Measurements from ENCODE around the gene NIPAL1.

Gene NIPAL1

DNA sequence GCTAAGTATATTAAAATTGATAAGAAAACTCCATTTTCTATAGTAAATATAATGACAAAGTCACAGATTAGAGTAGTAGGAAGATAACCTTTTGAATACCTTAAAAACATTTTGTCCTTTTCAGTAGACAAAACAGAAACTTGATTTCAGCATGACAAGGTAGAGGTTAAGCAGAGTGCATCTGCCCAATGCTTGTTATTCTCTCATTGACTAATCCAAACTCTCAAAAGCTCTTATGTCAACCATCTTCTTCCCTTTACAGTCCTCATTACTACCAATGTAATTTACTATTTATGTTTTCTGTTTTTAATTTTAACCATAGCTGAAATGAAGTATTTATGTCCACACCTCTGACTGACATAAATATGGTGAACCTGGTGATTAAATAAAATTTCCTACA lies 11.1 kb downstream of the NIPAL1 start:
- no peak for DNase-seq (ENCODE audit: low spot score)

GRCh38 chr4:48028696-48029095 lies 12.1 kb downstream of the NIPAL1 start:
- no peak for DNase-seq (ENCODE audit: low spot score)

- no peak for DNase-seq (ENCODE audit: low spot score)
These were observed 13.9 kb downstream of the NIPAL1 start for GRCh38 chr4:48030470-48030869.

- no peak for DNase-seq (ENCODE audit: low spot score)
These were observed 15.4 kb downstream of the NIPAL1 start for GRCh38 chr4:48031802-48032525.

DNA sequence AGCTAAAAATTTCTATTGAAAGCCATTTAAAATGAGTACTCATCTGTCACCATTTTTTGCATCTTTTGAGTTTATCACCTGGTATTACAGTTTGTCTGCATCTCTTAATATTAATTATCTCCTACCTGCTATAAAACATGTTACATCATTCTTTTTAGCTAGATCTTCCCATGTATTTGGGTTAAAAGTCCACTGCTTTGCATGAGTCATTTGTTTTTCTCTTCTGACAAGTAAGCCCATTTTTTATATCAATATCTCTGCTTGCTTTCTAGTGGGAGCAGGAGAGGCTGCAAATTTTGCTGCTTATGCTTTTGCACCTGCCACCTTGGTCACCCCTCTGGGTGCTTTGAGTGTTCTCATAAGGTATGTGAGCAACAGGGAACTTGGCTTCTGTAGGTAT lies 16.1 kb downstream of the NIPAL1 start:
- DNase-seq (ENCODE audit: low spot score), result no peak

- DNase-seq (ENCODE audit: low spot score), result no peak
These were observed 16.8 kb downstream of the NIPAL1 start for GRCh38 chr4:48033412-48033811.

DNA sequence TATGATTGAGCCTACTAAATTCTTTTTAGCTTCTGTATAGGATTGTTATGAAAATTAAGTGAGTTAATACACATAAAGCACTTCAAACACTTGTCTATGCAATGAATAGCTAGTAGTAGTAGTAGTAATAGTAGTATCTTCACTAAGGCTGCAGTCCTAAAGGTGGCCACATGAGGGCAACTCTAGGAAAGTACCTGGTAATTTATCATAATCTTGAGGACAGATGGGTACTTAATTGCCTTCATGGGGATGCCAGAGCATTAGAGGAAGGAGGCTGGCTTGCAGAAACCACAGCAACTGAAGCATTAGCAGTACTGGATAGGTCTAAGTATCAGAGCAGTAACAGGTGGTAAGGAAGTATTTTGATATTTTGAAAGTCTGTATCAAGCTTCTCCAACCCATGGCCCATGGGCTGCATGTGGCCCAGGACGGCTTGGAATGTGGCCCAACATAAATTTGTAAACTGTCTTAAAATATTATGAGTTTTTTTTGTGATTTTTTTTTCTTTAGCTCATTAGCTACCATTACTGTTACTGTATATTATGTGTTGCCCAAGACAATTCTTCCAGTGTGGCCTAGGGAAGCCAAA lies 17.3 kb downstream of the NIPAL1 start:
- no peak for DNase-seq (ENCODE audit: low spot score)

GRCh38 chr4:48035952-48036351 lies 19.4 kb downstream of the NIPAL1 start:
- DNase-seq (ENCODE audit: low spot score), result no peak

DNA sequence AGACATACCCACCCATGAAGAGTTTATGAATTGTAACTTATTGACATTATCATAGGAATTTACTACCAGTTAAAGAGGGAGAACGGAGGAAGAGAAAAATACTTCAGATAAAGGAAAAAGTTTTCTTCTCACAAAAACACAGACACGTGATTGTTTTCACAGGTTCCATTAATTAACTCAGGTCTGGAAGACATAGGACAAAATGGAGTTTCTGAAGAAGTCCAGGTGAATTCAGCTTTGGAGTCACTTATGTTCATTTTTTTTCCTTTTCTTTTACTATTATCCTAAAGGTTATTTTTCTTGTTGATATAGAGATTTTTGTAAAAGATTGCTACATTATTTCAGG lies 20.5 kb downstream of the NIPAL1 start:
- no peak for DNase-seq (ENCODE audit: low spot score)

- no peak for DNase-seq (ENCODE audit: low spot score)
These were observed 22.1 kb downstream of the NIPAL1 start for GRCh38 chr4:48038666-48039065.

DNA sequence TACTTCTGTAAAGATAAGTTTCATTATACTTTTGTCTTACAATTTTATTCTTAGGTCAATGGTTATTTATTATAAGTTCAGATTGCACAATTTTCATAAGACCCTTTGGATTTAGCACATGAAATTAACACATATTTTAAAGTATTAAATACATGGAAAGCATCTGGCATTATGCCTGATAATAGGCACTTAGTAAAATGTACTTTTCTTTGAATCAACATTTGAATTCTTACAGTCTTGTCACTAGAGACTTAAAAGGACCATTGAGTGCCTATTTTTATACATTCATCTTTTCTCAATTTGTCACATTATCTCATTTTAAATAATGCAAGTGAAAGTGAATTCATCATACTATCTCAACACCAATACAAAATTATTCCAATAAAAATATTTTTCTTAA lies 23.0 kb downstream of the NIPAL1 start:
- no peak for DNase-seq (ENCODE audit: low spot score)

DNA sequence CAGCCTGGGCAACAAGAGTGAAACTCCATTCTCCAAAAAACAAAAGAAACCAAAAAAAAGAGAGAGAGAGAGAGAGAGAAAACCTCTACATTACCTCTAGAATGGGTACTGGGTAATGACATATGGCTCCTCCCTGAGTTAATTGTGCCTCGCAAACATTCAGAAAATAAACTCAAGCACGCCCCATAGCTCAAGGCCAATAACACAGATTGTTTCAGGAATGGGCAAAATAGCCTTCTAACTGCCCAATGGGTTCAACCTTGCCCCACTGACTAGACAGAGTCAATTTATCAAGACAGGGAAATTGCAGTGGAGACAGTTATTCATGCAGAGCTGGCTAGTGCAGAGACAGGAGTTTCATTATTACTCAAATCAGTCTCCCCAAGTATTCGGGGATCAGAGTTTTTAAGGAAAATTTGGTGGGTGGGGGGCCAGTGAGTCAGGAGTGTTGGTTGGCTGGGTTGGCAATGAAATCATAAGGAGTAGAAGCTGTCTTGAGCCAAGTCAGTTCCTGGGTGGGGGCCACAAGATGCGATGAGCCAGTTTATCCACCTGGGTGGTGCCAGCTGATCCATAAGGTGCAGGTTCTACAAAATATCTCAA lies 25.1 kb downstream of the NIPAL1 start:
- DNase-seq (ENCODE audit: low spot score), result no peak

GRCh38 chr4:48042979-48043461 lies 26.4 kb downstream of the NIPAL1 start:
- DNase-seq (ENCODE audit: low spot score), result no peak

DNA sequence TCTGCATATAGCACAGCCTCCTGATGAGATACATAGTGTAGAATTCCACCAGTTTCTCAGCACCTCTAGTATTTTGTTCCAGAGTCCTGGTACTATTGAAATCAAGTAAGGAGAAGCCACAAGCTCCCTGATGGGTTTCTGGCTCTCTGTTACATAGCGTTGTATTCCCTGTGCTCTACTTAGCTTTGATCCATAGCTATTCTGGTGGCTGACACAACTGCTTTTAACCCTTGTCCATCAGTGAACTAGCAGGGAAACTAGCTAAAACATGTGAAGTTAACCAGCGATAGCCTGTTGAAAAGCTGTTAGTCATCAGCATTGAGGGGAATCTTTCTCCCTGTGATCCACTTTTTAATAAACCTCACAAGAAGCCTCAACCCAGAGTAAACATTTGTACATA lies 26.9 kb downstream of the NIPAL1 start:
- no peak for DNase-seq (ENCODE audit: low spot score)

DNA sequence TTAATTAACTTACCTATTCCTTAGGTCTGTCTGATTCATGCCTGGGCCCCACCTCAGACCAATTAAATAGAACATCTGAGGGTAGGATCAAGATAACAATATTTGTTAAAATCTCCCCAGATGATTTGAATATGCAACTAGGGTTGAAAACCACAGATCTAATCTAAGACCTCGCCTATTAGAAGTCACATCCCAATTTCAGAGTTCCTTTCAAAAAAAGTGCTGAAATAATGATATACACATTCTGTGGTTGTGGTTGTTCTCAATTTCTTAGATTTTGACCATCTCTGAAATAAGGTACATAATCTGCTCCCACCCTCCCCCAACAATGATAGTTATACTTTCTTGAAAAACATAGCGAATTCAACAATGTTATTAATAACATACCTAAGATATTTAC lies 27.7 kb downstream of the NIPAL1 start:
- DNase-seq (ENCODE audit: low spot score), result no peak

- no peak for DNase-seq (ENCODE audit: low spot score)
These were observed 29.5 kb downstream of the NIPAL1 start for GRCh38 chr4:48046059-48046458.

- no peak for DNase-seq (ENCODE audit: low spot score)
These were observed 30.9 kb downstream of the NIPAL1 start for GRCh38 chr4:48047421-48047844.

DNA sequence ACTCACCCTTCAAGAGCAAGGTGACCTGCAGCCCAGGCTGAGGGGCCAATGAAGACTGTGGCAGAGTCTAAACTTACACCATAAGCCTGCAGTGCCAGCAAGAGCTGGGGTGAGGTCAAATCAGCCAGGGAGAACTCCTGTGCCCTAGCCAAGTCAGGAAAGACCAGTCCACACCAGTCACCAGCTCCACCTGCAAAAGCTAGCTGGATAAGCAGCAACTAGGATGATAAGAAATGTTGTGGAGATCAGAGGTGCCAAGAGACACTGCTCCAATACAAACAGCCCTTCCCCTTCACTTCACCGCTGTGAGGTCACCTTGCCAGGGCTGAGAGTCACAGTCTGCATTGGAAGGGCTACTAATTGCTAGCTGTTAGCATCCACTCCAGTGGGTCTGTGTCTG lies 31.3 kb downstream of the NIPAL1 start:
- DNase-seq (ENCODE audit: low spot score), result no peak

- DNase-seq (ENCODE audit: low spot score), result no peak
These were observed 32.9 kb downstream of the NIPAL1 start for GRCh38 chr4:48049483-48049882.

DNA sequence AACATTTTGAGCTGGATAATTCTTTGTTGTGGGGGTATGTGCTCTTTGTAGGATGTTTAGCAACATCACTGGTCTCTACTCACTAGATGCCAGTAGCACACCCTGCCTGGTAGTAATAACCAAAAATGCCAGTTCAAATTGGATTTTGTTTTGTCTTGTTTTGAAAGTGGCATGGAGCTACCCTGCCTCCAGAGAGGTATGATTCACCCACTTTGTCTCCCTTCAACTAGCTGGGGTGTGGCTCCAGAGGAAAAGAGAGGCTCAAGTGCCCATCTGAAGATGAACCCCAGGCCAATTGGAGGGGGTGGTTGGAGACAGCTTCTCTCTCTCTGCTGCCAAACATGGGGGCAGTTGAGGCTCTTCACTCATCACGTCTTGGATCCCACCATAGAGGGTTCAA lies 34.5 kb downstream of the NIPAL1 start:
- DNase-seq (ENCODE audit: low spot score), result no peak

DNA sequence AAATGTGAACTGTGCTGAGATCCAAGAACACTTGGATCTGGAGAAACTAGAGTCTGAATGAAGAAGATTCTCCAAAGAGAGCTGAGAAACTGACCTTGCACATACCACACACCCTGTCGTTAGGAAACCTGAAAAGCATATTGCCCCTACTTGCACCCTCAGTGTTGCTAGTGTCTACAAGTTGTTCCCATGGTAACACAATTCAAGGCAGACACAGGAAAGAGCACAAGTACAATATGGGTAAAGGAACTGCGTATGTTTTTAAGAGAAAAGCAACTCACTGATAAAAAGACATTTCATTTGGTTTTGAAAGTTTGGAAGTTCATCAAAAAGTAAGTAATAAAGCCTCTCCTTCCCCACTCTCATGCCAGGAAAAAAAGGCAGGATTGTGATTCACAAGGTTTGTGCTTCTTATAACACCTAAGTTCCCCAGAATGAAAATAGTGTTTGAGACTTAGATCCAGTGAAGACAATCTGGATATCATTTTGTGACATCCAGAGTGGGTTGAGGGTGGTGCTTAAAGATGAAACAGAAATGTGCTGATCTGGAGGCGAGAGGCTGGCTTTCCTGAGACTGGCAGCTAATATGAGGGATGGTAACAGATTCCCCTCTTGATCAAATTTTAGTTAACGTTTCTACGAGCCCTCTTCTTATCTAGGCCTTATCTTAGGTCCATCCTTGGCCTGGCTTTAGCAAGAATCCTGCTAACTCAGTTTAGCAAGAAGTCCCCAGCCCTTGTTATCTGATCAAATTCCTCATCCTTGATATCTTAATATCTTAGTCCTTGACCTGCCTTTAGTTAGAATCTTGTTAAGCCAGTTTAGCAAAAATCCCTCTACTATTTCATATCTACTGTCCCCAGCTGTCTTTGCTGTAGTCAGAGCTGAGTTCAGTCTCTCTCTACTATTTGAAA lies 42.3 kb downstream of the NIPAL1 start:
- DNase-seq (ENCODE audit: low spot score), result no peak

DNA sequence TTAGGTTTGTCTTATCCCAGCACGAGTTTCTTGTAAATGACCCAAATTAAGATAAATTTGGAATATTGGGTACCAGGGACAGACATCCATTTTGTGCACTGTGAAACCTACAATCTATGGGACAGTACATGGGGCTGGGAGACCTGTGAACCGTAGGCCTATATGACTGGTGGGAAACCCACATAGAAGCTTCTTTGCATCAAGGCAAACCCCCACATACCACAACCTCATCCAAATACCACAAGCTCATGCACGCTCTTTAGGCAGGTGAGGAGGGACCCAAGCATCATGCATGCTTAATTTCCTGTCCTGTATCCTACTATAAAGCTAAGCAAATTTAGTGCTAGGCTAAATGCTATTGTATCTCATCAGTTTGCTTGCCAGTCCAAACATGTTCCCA lies 47.8 kb downstream of the NIPAL1 start:
- no peak for DNase-seq (ENCODE audit: low spot score)

Measured in cerebellar cortex (tissue), 1 donor.